Ecto neural progenitor cell (in vitro differentiated cells): ENCODE results near the gene LRRC59.
"Not testable (repeated sequence)": the region's sequence is repeated elsewhere in the genome, so short reads cannot be mapped to it uniquely, and the experiment has no call there.

Experiments used
- DNase-seq: peaks from one replicate; pipeline ENCODE4 v3.0.0-alpha.2; 2018; ENCODE audit warnings: low spot score

Gene LRRC59

GRCh38 chr17:50346313-50347116, 50.8 kb downstream of the LRRC59 start:
- peak; percentile 85 for DNase-seq

- peak; percentile 94 for DNase-seq
These were observed 51.7 kb downstream of the LRRC59 start, which contains the start of gene XYLT2 for GRCh38 chr17:50345432-50346312. Gene XYLT2, plus strand, starts transcription at chr17:50346126. Its CDS starts 15 bp downstream, at chr17:50346141.

- DNase-seq: no peak
These were observed 52.5 kb downstream of the LRRC59 start for GRCh38 chr17:50344731-50345365.

- no peak for DNase-seq
These were observed 57.9 kb downstream of the LRRC59 start for GRCh38 chr17:50339381-50339780.

- no peak for DNase-seq
These were observed 58.7 kb downstream of the LRRC59 start for GRCh38 chr17:50338645-50339044.

- no peak for DNase-seq
These were observed 59.4 kb downstream of the LRRC59 start for GRCh38 chr17:50337956-50338355.

- not testable (repeated sequence) for DNase-seq
These were observed 63.8 kb downstream of the LRRC59 start for GRCh38 chr17:50333291-50334057.

- DNase-seq: no peak
These were observed 65.1 kb downstream of the LRRC59 start for GRCh38 chr17:50332196-50332595.
